IMR-90 (cell line): ENCODE data around the gene RGS16. TPM values are rescaled to one million over a fixed set of nuclear protein-coding genes. Genes with fewer than 3 reads are reported as not detected.

Experiments
- ATAC-seq: fragments of 200-7000 bp; cut with Tn5 transposase; 2 replicates; pipeline ENCODE4 v1.9.1; 2020; ENCODE audit warnings: low read depth, mild to moderate bottlenecking, moderate library complexity
- BruUV-seq: library from RNA; stranded (reverse); fragments of 400-500 nt; replicated peaks from 2 replicates; lab custom pipeline; 2021; lab: Mats Ljungman, UMichigan
- CTCF ChIA-PET: fragments of 300-600 bp; formaldehyde crosslinking; extraction: SDS; loops from one replicate; lab custom pipeline; 2021; ENCODE audit warnings: antibody characterized with exemption; lab: Yijun Ruan, JAX
- POLR2A ChIA-PET: fragments of 300-600 bp; sonication (Branson Sonifier 250); formaldehyde crosslinking; loops from one replicate; lab custom pipeline; 2022; ENCODE audit warnings: antibody characterized with exemption; ENCODE audit not compliant: unreplicated experiment; lab: Charles Lee
- DNase-seq: peaks from one replicate; pipeline ENCODE4 v3.0.0; 2013
- H2AFZ ChIP-seq: replicated peaks from 2 replicates; pipeline ENCODE3; 2013; ENCODE audit warnings: low read length, mild to moderate bottlenecking; ENCODE audit not compliant: poor library complexity
- H2AK5ac ChIP-seq: 2 replicates; pipeline ENCODE4 v1.6.1; 2013; ENCODE audit warnings: low read depth, low read length, inconsistent platforms
- H2AK9ac ChIP-seq: replicated peaks from 2 replicates; pipeline ENCODE3; 2013; ENCODE audit warnings: mild to moderate bottlenecking, low read depth, low read length, moderate library complexity; ENCODE audit not compliant: poor library complexity
- H2BK120ac ChIP-seq: 2 replicates; pipeline ENCODE4 v1.6.1; 2013; ENCODE audit warnings: low read depth, low read length, inconsistent platforms
- H2BK15ac ChIP-seq: 3 replicates; pipeline ENCODE4 v1.6.1; 2013; ENCODE audit warnings: low read depth, low read length, inconsistent platforms
- H2BK20ac ChIP-seq: 2 replicates; pipeline ENCODE4 v1.6.1; 2013; ENCODE audit warnings: low read depth, mild to moderate bottlenecking, inconsistent platforms, low read length, moderate library complexity
- H2BK5ac ChIP-seq: 2 replicates; pipeline ENCODE4 v1.6.1; 2013; ENCODE audit warnings: mild to moderate bottlenecking, low read depth, low read length, inconsistent platforms; ENCODE audit not compliant: poor library complexity, severe bottlenecking
- H3K14ac ChIP-seq: replicated peaks from 2 replicates; pipeline ENCODE4 v1.6.1; 2013; ENCODE audit warnings: low read depth, low read length, inconsistent platforms
- H3K18ac ChIP-seq: 2 replicates; pipeline ENCODE4 v1.6.1; 2013; ENCODE audit warnings: low read depth, low read length, control low read depth
- H3K23ac ChIP-seq: 2 replicates; pipeline ENCODE4 v1.6.1; 2013; ENCODE audit warnings: low read depth, low read length, inconsistent platforms
- H3K27ac ChIP-seq: 2 replicates; pipeline ENCODE4 v1.5.1; 2013; ENCODE audit warnings: mild to moderate bottlenecking, control low read depth, low read length; ENCODE audit not compliant: insufficient read depth
- H3K27me3 ChIP-seq: 2 replicates; pipeline ENCODE4 v1.6.1; 2013; ENCODE audit warnings: low read length; ENCODE audit not compliant: control insufficient read depth, insufficient read depth
- H3K36me3 ChIP-seq: 2 replicates; pipeline ENCODE4 v1.6.1; 2013; ENCODE audit warnings: low read length, mixed read lengths; ENCODE audit not compliant: control insufficient read depth, insufficient read depth
- H3K4ac ChIP-seq: 2 replicates; pipeline ENCODE4 v1.6.1; 2013; ENCODE audit warnings: low read depth, low read length, inconsistent platforms
- H3K4me1 ChIP-seq: 2 replicates; pipeline ENCODE4 v1.6.1; 2013; ENCODE audit warnings: low read length, mixed read lengths; ENCODE audit not compliant: control insufficient read depth, insufficient read depth
- H3K4me2 ChIP-seq: 2 replicates; pipeline ENCODE4 v1.6.1; 2013; ENCODE audit warnings: low read depth, mild to moderate bottlenecking, control low read depth, low read length, moderate library complexity
- H3K4me3 ChIP-seq: 2 replicates; pipeline ENCODE4 v1.5.1; 2013; ENCODE audit warnings: low read depth, mild to moderate bottlenecking, control low read depth, low read length, moderate library complexity; ENCODE audit not compliant: insufficient read depth
- H3K56ac ChIP-seq: 2 replicates; pipeline ENCODE4 v1.6.1; 2013; ENCODE audit warnings: low read length, inconsistent platforms; ENCODE audit not compliant: insufficient read depth; ENCODE audit errors: extremely low read depth
- H3K79me1 ChIP-seq, 2 experiments: 2 replicates each; pipeline ENCODE4 v1.6.1; 2013; ENCODE audit warnings: low read length in 2 of 2, inconsistent platforms in 1 of 2, low read depth in 1 of 2
- H3K9ac ChIP-seq: 2 replicates; pipeline ENCODE4 v1.6.1; 2013; ENCODE audit warnings: low read depth, low read length, control low read depth
- H3K9me1 ChIP-seq: 2 replicates; pipeline ENCODE4 v1.6.1; 2013; ENCODE audit warnings: low read length, inconsistent platforms; ENCODE audit not compliant: insufficient read depth
- H3K9me3 ChIP-seq: 2 replicates; pipeline ENCODE4 v1.6.1; 2013; ENCODE audit warnings: low read length; ENCODE audit not compliant: control insufficient read depth, insufficient read depth
- H4K20me1 ChIP-seq: 2 replicates; pipeline ENCODE4 v1.6.1; 2013; ENCODE audit warnings: low read length, inconsistent platforms; ENCODE audit not compliant: insufficient read depth
- H4K5ac ChIP-seq: 2 replicates; pipeline ENCODE4 v1.6.1; 2013; ENCODE audit warnings: mild to moderate bottlenecking, low read depth, low read length, control low read depth
- H4K8ac ChIP-seq, 2 experiments: 2 replicates each; pipeline ENCODE4 v1.6.1; 2013; ENCODE audit warnings: low read depth in 2 of 2, low read length in 2 of 2, control low read depth in 1 of 2, inconsistent platforms in 1 of 2
- H4K91ac ChIP-seq: 2 replicates; pipeline ENCODE4 v1.6.1; 2013; ENCODE audit warnings: low read depth, low read length, inconsistent platforms; ENCODE audit not compliant: insufficient read depth
- BHLHE40 ChIP-seq: fragments of 150-350 bp; IDR thresholded peaks from 2 replicates; pipeline ENCODE4 v1.6.1; 2016; ENCODE audit warnings: mild to moderate bottlenecking, low read depth, low read length
- CEBPB ChIP-seq: IDR thresholded peaks from 2 replicates; pipeline ENCODE4 v1.6.1; 2012; ENCODE audit warnings: low read depth, low read length, improper control_type of control experiment
- CHD1 ChIP-seq: IDR thresholded peaks from 2 replicates; pipeline ENCODE4 v1.6.1; 2012; ENCODE audit warnings: low read depth, low read length, improper control_type of control experiment
- FOS ChIP-seq: fragments of 150-350 bp; IDR thresholded peaks from 2 replicates; pipeline ENCODE4 v1.6.1; 2016; ENCODE audit warnings: low read depth, low read length
- MAFK ChIP-seq: IDR thresholded peaks from 2 replicates; pipeline ENCODE4 v1.6.1; 2012; ENCODE audit warnings: low read depth, low read length, improper control_type of control experiment
- MAZ ChIP-seq: IDR thresholded peaks from 2 replicates; pipeline ENCODE4 v1.6.1; 2012; ENCODE audit warnings: low read depth, mild to moderate bottlenecking, low read length, improper control_type of control experiment, moderate library complexity, borderline replicate concordance
- MXI1 ChIP-seq: IDR thresholded peaks from 2 replicates; pipeline ENCODE4 v1.6.1; 2012; ENCODE audit warnings: low read depth, mild to moderate bottlenecking, low read length, moderate library complexity, borderline replicate concordance
- NFE2L2 ChIP-seq: fragments of 150-350 bp; IDR thresholded peaks from 2 replicates; pipeline ENCODE4 v1.6.1; 2016; ENCODE audit warnings: low read depth, mild to moderate bottlenecking, low read length
- POLR2A ChIP-seq: IDR thresholded peaks from 2 replicates; pipeline ENCODE4 v1.6.1; 2012; ENCODE audit warnings: mild to moderate bottlenecking, low read depth, low read length
- RAD21 ChIP-seq: IDR thresholded peaks from 2 replicates; pipeline ENCODE4 v1.6.1; 2012; ENCODE audit warnings: low read length, improper control_type of control experiment
- RCOR1 ChIP-seq: IDR thresholded peaks from 2 replicates; pipeline ENCODE4 v1.6.1; 2012; ENCODE audit warnings: mild to moderate bottlenecking, low read length, improper control_type of control experiment; ENCODE audit not compliant: insufficient replicate concordance
- RFX5 ChIP-seq: IDR thresholded peaks from 2 replicates; pipeline ENCODE4 v1.8.0; 2012; ENCODE audit warnings: low read depth, mild to moderate bottlenecking, low read length, moderate library complexity
- SMC3 ChIP-seq: fragments of 150-350 bp; IDR thresholded peaks from 2 replicates; pipeline ENCODE4 v1.6.1; 2016; ENCODE audit warnings: low read depth, mild to moderate bottlenecking, antibody characterized with exemption, low read length, moderate library complexity
- WGBS, 2 experiments: methylation state at CpG; one replicate each; pipeline versions ENCODE4 v1.1.5 to v1.1.7; 2013; ENCODE audit warnings: missing lambda C conversion rate in 2 of 2; ENCODE audit not compliant: insufficient read length in 1 of 2; ENCODE audit errors: extremely low coverage in 2 of 2; 5-methylcytosine and 5-hydroxymethylcytosine counted together
- dilution Hi-C: fragments of 300-500 bp; cut with HindIII; formaldehyde crosslinking; loops from one replicate; pipeline ENCODE4 v1.14.3; 2018; ENCODE audit warnings: low sequenced_read_pairs; ENCODE audit not compliant: unreplicated experiment
- in situ Hi-C: fragments of 300-500 bp; cut with MboI; formaldehyde crosslinking; loops from 3 replicates; pipeline ENCODE4 v1.14.3; 2019; ENCODE audit warnings: low sequenced_read_pairs, inconsistent platforms, mixed read lengths
- intact Hi-C: fragments of 100-400 bp; cut with micrococcal nuclease; formaldehyde crosslinking; loops from 2 replicates; pipeline ENCODE4 v1.10.0; 2022
- polyA plus RNA-seq, 3 experiments: library from polyadenylated mRNA; depleted of rRNA; stranded (reverse); fragments of >200 nt; gene quantifications; 2 replicates each; pipeline ENCODE4 v1.2.3, GENCODE V29; 2012; ENCODE audit warnings: low replicate concordance in 1 of 3
- total RNA-seq: library from RNA; depleted of rRNA; stranded (reverse); fragments of >200 nt; gene quantifications from 2 replicates; pipeline ENCODE4 v1.2.3, GENCODE V29; 2012
- TF ChIP-seq, protein P1 (sequence below): fragments of 150-350 bp; IDR thresholded peaks from 2 replicates; pipeline ENCODE4 v1.6.1; 2017; ENCODE audit warnings: mild to moderate bottlenecking, antibody characterized with exemption, low read length, low read depth
- TF ChIP-seq, protein P2 (sequence below): conservative IDR thresholded peaks from 2 replicates; pipeline ENCODE4 v1.5.1; 2012; ENCODE audit warnings: mild to moderate bottlenecking, low read depth, low read length, improper control_type of control experiment
- TF ChIP-seq, protein P3 (sequence below): fragments of 150-350 bp; IDR thresholded peaks from 2 replicates; pipeline ENCODE4 v1.6.1; 2016; ENCODE audit warnings: low read depth, mild to moderate bottlenecking, low read length, moderate library complexity, borderline replicate concordance

Gene RGS16
- total and polyA plus RNA-seq, 2 of the 4 experiments (the other 2 are of a cell fraction), result 0.15 to 0.18 TPM

DNA sequence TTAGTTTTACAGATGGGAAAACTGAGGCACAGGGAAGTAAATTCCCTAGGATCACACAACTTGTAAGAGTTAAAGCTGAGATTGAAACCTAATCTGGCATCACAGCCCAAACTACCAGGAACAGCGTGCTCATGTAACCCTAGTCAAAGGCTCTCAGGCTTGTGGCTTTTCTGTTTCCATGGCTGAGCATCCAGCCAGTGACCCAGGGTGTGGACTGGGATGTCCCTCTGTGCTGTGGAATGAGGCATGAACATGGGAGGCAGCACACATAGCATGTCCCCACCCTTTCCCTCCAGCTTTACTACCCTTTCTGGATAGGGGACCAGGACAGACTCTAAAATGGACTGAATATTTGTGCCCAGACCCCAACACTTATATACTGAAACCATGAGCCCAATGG, 35.1 kb upstream of the RGS16 start:
- no peak overlapping the region for H3K14ac ChIP-seq
- dilution Hi-C loops, result no loop called here
- H4K5ac ChIP-seq, result no peak overlapping the region
- no peak for DNase-seq
- WGBS, 2 experiments, result no CpG with 5 or more reads among the region's 1 CpG
- H2AK5ac ChIP-seq, result no peak overlapping the region
- no peak overlapping the region for H2BK5ac ChIP-seq
- in situ Hi-C loops, result no loop called here
- intact Hi-C loops, result no loop called here
- no peak overlapping the region for H2BK20ac ChIP-seq
- no peaks in the 10 kb centered on the region for H3K9me1 ChIP-seq
- H3K36me3 ChIP-seq, result no peaks in the 10 kb centered on the region
- no peak overlapping the region for H3K56ac ChIP-seq
- no peak overlapping the region for H2AFZ ChIP-seq
- H3K4me3 ChIP-seq, result no peak overlapping the region
- no peak overlapping the region for H2BK120ac ChIP-seq
- no peak overlapping the region for H3K4me2 ChIP-seq
- no peaks in the 10 kb centered on the region for H3K79me1 ChIP-seq
- no peak for TF ChIP-seq CHD1
- TF ChIP-seq, protein P1, sequence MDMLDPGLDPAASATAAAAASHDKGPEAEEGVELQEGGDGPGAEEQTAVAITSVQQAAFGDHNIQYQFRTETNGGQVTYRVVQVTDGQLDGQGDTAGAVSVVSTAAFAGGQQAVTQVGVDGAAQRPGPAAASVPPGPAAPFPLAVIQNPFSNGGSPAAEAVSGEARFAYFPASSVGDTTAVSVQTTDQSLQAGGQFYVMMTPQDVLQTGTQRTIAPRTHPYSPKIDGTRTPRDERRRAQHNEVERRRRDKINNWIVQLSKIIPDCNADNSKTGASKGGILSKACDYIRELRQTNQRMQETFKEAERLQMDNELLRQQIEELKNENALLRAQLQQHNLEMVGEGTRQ, result no peak
- TF ChIP-seq NFE2L2, result no peak
- no peak for TF ChIP-seq MAZ
- no peak for TF ChIP-seq MAFK
- TF ChIP-seq, protein P2, sequence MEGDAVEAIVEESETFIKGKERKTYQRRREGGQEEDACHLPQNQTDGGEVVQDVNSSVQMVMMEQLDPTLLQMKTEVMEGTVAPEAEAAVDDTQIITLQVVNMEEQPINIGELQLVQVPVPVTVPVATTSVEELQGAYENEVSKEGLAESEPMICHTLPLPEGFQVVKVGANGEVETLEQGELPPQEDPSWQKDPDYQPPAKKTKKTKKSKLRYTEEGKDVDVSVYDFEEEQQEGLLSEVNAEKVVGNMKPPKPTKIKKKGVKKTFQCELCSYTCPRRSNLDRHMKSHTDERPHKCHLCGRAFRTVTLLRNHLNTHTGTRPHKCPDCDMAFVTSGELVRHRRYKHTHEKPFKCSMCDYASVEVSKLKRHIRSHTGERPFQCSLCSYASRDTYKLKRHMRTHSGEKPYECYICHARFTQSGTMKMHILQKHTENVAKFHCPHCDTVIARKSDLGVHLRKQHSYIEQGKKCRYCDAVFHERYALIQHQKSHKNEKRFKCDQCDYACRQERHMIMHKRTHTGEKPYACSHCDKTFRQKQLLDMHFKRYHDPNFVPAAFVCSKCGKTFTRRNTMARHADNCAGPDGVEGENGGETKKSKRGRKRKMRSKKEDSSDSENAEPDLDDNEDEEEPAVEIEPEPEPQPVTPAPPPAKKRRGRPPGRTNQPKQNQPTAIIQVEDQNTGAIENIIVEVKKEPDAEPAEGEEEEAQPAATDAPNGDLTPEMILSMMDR, result no peak
- TF ChIP-seq BHLHE40, result no peak
- no peak for TF ChIP-seq RFX5
- no peak for TF ChIP-seq SMC3
- TF ChIP-seq CEBPB, result no peak
- TF ChIP-seq, protein P3, sequence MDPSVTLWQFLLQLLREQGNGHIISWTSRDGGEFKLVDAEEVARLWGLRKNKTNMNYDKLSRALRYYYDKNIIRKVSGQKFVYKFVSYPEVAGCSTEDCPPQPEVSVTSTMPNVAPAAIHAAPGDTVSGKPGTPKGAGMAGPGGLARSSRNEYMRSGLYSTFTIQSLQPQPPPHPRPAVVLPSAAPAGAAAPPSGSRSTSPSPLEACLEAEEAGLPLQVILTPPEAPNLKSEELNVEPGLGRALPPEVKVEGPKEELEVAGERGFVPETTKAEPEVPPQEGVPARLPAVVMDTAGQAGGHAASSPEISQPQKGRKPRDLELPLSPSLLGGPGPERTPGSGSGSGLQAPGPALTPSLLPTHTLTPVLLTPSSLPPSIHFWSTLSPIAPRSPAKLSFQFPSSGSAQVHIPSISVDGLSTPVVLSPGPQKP, result no peak
- TF ChIP-seq MXI1, result no peak
- no peak for TF ChIP-seq RAD21
- TF ChIP-seq FOS, result no peak
- no peak for TF ChIP-seq POLR2A
- TF ChIP-seq RCOR1, result no peak
- BruUV-seq, result no TSS peak
- no peak overlapping the region for H3K18ac ChIP-seq
- no peaks in the 10 kb centered on the region for H3K4me1 ChIP-seq
- H3K23ac ChIP-seq, result no peak overlapping the region
- H2AK9ac ChIP-seq, result no peak overlapping the region
- H4K91ac ChIP-seq, result no peak overlapping the region
- no peak overlapping the region for H3K4ac ChIP-seq
- H2BK15ac ChIP-seq, result no peak overlapping the region
- H4K20me1 ChIP-seq, result no peaks in the 10 kb centered on the region
- ChIA-PET POLR2A (no interaction called here), CTCF (no interaction called here)
- peaks cover 17% of the 10 kb centered on the region for H3K27me3 ChIP-seq
- no peak for ATAC-seq
- H4K8ac ChIP-seq, result no peak overlapping the region
- no peaks in the 10 kb centered on the region for H3K9me3 ChIP-seq
- H3K9ac ChIP-seq, result no peak overlapping the region
- no peak overlapping the region for H3K27ac ChIP-seq
